ENCODE data around the gene TSPYL6. TPM values are rescaled to one million over a fixed set of nuclear protein-coding genes. Genes with fewer than 3 reads are reported as not detected.

Gene TSPYL6
- total and polyA plus RNA-seq, 2 of the 8 experiments (the other 6 are each of a cell fraction or from before 2014, with no cell fraction given) = not detected

GRCh38 chr2:54267577-54267976, 11.5 kb upstream of the TSPYL6 start:
- TF ChIP-seq TBP (IDR thresholded peaks at IDR 0.05; ENCODE audit: low read depth, low read length) (no peak), SRF (IDR thresholded peaks at IDR 0.05; ENCODE audit: low read depth, low read length) (no peak), MAX (IDR thresholded peaks at IDR 0.05) (no peak), CREB1 (IDR thresholded peaks at IDR 0.05) (no peak), USF2 (IDR thresholded peaks at IDR 0.05; ENCODE audit: low read length) (no peak), BCL11A (IDR thresholded peaks at IDR 0.05; ENCODE audit: low read depth in 2 of 2, low read length in 2 of 2) (no peak), RXRA (IDR thresholded peaks at IDR 0.05; ENCODE audit: insufficient read depth, low read depth, low read length) (no peak), BRCA1 (IDR thresholded peaks at IDR 0.05; ENCODE audit: low read depth, low read length) (no peak), YY1 (IDR thresholded peaks at IDR 0.05; ENCODE audit: low read depth, low read length) (no peak), KDM1A (IDR thresholded peaks at IDR 0.05; ENCODE audit: borderline replicate concordance, low read length) (no peak)
- Histone ChIP-seq H3K23me2 (ENCODE audit: low read depth, low read length) (no peaks in the 10 kb centered on the region; the same call in 1 of the 2 replicates), H2BK5ac (ENCODE audit: low read depth, low read length) (no peak overlapping the region), H2BK12ac (ENCODE audit: low read depth, low read length) (no peak overlapping the region), H2BK120ac (replicated peaks; ENCODE audit: low read depth, low read length) (no peak overlapping the region), H4K91ac (replicated peaks; ENCODE audit: insufficient read length, low read length) (no peak overlapping the region), H3K79me1 (ENCODE audit: low read depth, low read length) (no peaks in the 10 kb centered on the region), H4K8ac (ENCODE audit: extremely low read depth, insufficient read depth, low read length) (no peak overlapping the region), H2BK15ac (ENCODE audit: low read length) (no peak overlapping the region), H4K5ac (ENCODE audit: insufficient read length, low read depth, low read length) (no peak overlapping the region), H3K23ac (ENCODE audit: insufficient read length) (no peak overlapping the region), H2BK20ac (ENCODE audit: low read length) (no peak overlapping the region), H3K56ac (replicated peaks; ENCODE audit: insufficient read length, low read depth, low read length) (no peak overlapping the region), H2AK5ac (ENCODE audit: low read depth, low read length) (no peak overlapping the region), H3K27me3 (replicated peaks in 1 of 4; ENCODE audit: control insufficient read depth in 3 of 4, extremely low read depth in 1 of 4, insufficient read depth in 3 of 4, low read length in 3 of 4) (no peaks in the 10 kb centered on the region), H3K79me2 (ENCODE audit: control insufficient read depth in 1 of 2, insufficient read depth in 2 of 2, low read length in 2 of 2) (no peaks in the 10 kb centered on the region), H4K20me1 (replicated peaks in 1 of 2; ENCODE audit: control insufficient read depth in 1 of 2, insufficient read depth in 2 of 2, low read length in 2 of 2) (no peaks in the 10 kb centered on the region), H3K4me3 (ENCODE audit: extremely low read depth in 1 of 4, insufficient read depth in 2 of 4, low read depth in 3 of 4, low read length in 4 of 4) (no peak overlapping the region), H3K36me3 (ENCODE audit: control insufficient read depth in 2 of 4, insufficient read depth in 4 of 4, low read length in 3 of 4) (no peaks in the 10 kb centered on the region), H3K4me1 (replicated peaks in 1 of 4; ENCODE audit: control insufficient read depth in 3 of 4, insufficient read depth in 4 of 4, low read length in 3 of 4) (no peaks in the 10 kb centered on the region), H3K18ac (ENCODE audit: extremely low read depth, low read length) (no peak overlapping the region), H3K27ac (ENCODE audit: low read depth, low read length) (no peak overlapping the region), H2AFZ (ENCODE audit: low read length) (no peak overlapping the region), H3K9ac (replicated peaks in 1 of 4; ENCODE audit: extremely low read depth in 1 of 4, low read depth in 3 of 4, low read length in 3 of 4) (no peak overlapping the region), H3K14ac (ENCODE audit: insufficient read length) (no peak overlapping the region), H3K9me3 (ENCODE audit: insufficient read depth in 2 of 2, low read depth in 1 of 2, low read length in 1 of 2) (peaks cover 0 to 3% of the 10 kb centered on the region in 2 experiments; a peak in 1 of 4 replicates), H3K4me2 (ENCODE audit: insufficient read depth in 1 of 2, low read depth in 2 of 2, low read length in 2 of 2) (no peak overlapping the region), H3K4ac (replicated peaks; ENCODE audit: insufficient read length, low read depth, low read length) (no peak overlapping the region)
- no peak for FAIRE-seq
- 90% methylated on average over 1 of the region's 1 CpG; no CpG with 5 or more reads in 1 of the 2 experiments for WGBS, 2 experiments (ENCODE audit: extremely low coverage in 1 of 2, insufficient coverage in 1 of 2, insufficient read length in 1 of 2, insufficient replicate concordance in 2 of 2, low coverage in 1 of 2, low lambda C conversion rate in 2 of 2, missing lambda C conversion rate in 1 of 2)
- no peak for DNase-seq (ENCODE audit: low read depth in 1 of 2, low spot score in 2 of 2)
- POLR2A ChIA-PET (ENCODE audit: partially characterized antibody) = no interaction called here
- CTCF ChIA-PET (ENCODE audit: partially characterized antibody) = interaction anchor here (1.0 to 1.3 kb wide), 2 partner anchors 11 to 14 kb away, joined by 3 to 5 read pairs; no protein-coding TSS in a partner anchor

All from H1 (cell line).